Gastroesophageal sphincter (tissue), 4 donors: ENCODE results near the gene DBR1. TPM values are rescaled to one million over a fixed set of nuclear protein-coding genes. Genes with fewer than 3 reads are reported as not detected.

Experiments
- ATAC-seq: fragments of 150-250 bp; one replicate; pipeline ENCODE4 v1.9.1; 2016; ENCODE audit warnings: mild to moderate bottlenecking, moderate library complexity
- H3K27ac ChIP-seq, 4 donors: fragments of 200-600 bp; sonication (generic) in 3 of 4; 1 replicate in 3 of 4; 2 replicates in 1 of 4; pipeline ENCODE4 v1.5.1; 2016 to 2019
- H3K27me3 ChIP-seq: fragments of 200-600 bp; sonication (generic); one replicate; pipeline ENCODE4 v1.5.1; 2019
- H3K36me3 ChIP-seq, 2 donors: fragments of 200-600 bp; sonication (generic); one replicate each; pipeline ENCODE4 v1.5.1; 2019; ENCODE audit warnings: control low read depth in 1 of 2
- H3K4me1 ChIP-seq, 3 donors: fragments of 200-600 bp; sonication (generic); 1 replicate in 2 of 3; 2 replicates in 1 of 3; pipeline ENCODE4 v1.5.1; 2016 to 2019; ENCODE audit warnings: control low read depth in 2 of 3
- H3K4me3 ChIP-seq, 2 donors: fragments of 200-600 bp; sonication (generic); one replicate each; pipeline ENCODE4 v1.5.1; 2019; ENCODE audit warnings: mild to moderate bottlenecking in 1 of 2, moderate library complexity in 1 of 2
- H3K9me3 ChIP-seq, 3 donors: fragments of 200-600 bp; sonication (generic); one replicate each; pipeline ENCODE4 v1.5.1; 2017 to 2019; ENCODE audit warnings: control low read depth in 2 of 3
- CTCF ChIP-seq, 4 experiments: fragments of 200-600 bp in 2 of 4; fragments of 450-650 bp in 2 of 4; sonication (generic) in 1 of 4; IDR thresholded peaks; one replicate each; pipeline ENCODE4 v1.5.1; 2017 to 2019; ENCODE audit warnings: antibody characterized with exemption in 4 of 4, mild to moderate bottlenecking in 2 of 4, moderate library complexity in 2 of 4
- EP300 ChIP-seq: sonication (generic); formaldehyde crosslinking; IDR thresholded peaks from one replicate; pipeline ENCODE4 v1.6.1; 2017; ENCODE audit warnings: antibody characterized with exemption, mild to moderate bottlenecking
- POLR2A ChIP-seq, 2 donors: fragments of 450-650 bp; IDR thresholded peaks; one replicate each; pipeline ENCODE4 v1.6.1; 2017; ENCODE audit warnings: antibody characterized with exemption in 2 of 2, mild to moderate bottlenecking in 2 of 2, moderate library complexity in 1 of 2
- POLR2AphosphoS5 ChIP-seq: sonication (generic); formaldehyde crosslinking; IDR thresholded peaks from one replicate; pipeline ENCODE4 v1.6.1; 2017; ENCODE audit warnings: antibody characterized with exemption
- WGBS, 2 donors: methylation state at CpG; one replicate each; pipeline ENCODE4 v1.1.5; 2018; ENCODE audit warnings: low coverage in 1 of 2; 5-methylcytosine and 5-hydroxymethylcytosine counted together
- total RNA-seq, 4 donors: library from RNA; depleted of rRNA; stranded (reverse); fragments of >200 nt; gene quantifications; one replicate each; pipeline ENCODE4 v1.1.0, GENCODE V29; 2016

Gene DBR1
- total RNA-seq, 4 donors from 2014 or later = 11.2 to 16.4 (median 14.2) TPM

- H3K4me1 ChIP-seq = peaks cover 0 to 2% (median 0%) of the 10 kb centered on the region in 3 donors
- no peaks in the 10 kb centered on the region for H3K9me3 ChIP-seq
- whole genome bisulfite sequencing, 2 donors = 29 to 38% methylated on average over 2 to 5 of the region's 5 CpGs
- ATAC-seq = peak; percentile 65
- H3K27me3 ChIP-seq = no peaks in the 10 kb centered on the region
- TF ChIP-seq EP300 (no peak), POLR2AphosphoS5 (no peak)
- peak overlapping the region in 1 of 4 donors; percentile 31 for H3K27ac ChIP-seq
- no peaks in the 10 kb centered on the region for H3K36me3 ChIP-seq
- no peak overlapping the region for H3K4me3 ChIP-seq
Measured at GRCh38 chr3:138125548-138126221, 49.0 kb downstream of the DBR1 start.

GRCh38 chr3:138124706-138125355, 49.9 kb downstream of the DBR1 start:
- WGBS, 2 donors = 40 to 51% methylated on average over 3 to 4 of the region's 10 CpGs
- ATAC-seq = no peak
- Histone ChIP-seq H3K27ac (peak overlapping the region in 1 of 4 donors; percentile 6), H3K4me1 (peaks cover 0 to 2% (median 0%) of the 10 kb centered on the region in 3 donors), H3K27me3 (no peaks in the 10 kb centered on the region), H3K4me3 (no peak overlapping the region), H3K36me3 (no peaks in the 10 kb centered on the region), H3K9me3 (no peaks in the 10 kb centered on the region)
- no peak for TF ChIP-seq POLR2A (IDR thresholded peaks at IDR 0.05)
- no peak for TF ChIP-seq CTCF (IDR thresholded peaks at IDR 0.05)
- no peak for TF ChIP-seq EP300
- no peak for TF ChIP-seq POLR2AphosphoS5

- no peak overlapping the region for H3K27ac ChIP-seq
- TF ChIP-seq EP300 = no peak
- TF ChIP-seq POLR2A (IDR thresholded peaks at IDR 0.05) = no peak
- TF ChIP-seq POLR2AphosphoS5 = no peak
- TF ChIP-seq CTCF (IDR thresholded peaks at IDR 0.05) = no peak
- no peaks in the 10 kb centered on the region for H3K36me3 ChIP-seq
- no peak for ATAC-seq
- H3K4me1 ChIP-seq = peaks cover 0 to 2% (median 0%) of the 10 kb centered on the region in 3 donors
- no peaks in the 10 kb centered on the region for H3K27me3 ChIP-seq
- H3K9me3 ChIP-seq = no peaks in the 10 kb centered on the region
- WGBS, 2 donors = 80 to 97% methylated on average over 2 to 5 of the region's 6 CpGs
- no peak overlapping the region for H3K4me3 ChIP-seq
Measured at GRCh38 chr3:138124188-138124587, 50.5 kb downstream of the DBR1 start.

GRCh38 chr3:138119423-138119766, 55.3 kb downstream of the DBR1 start:
- Histone ChIP-seq H3K4me1 (peaks cover 0 to 16% (median 0%) of the 10 kb centered on the region in 3 donors), H3K4me3 (no peak overlapping the region), H3K9me3 (no peaks in the 10 kb centered on the region), H3K27me3 (no peaks in the 10 kb centered on the region), H3K36me3 (no peaks in the 10 kb centered on the region), H3K27ac (no peak overlapping the region)
- TF ChIP-seq POLR2A (IDR thresholded peaks at IDR 0.05) (no peak), CTCF (IDR thresholded peaks at IDR 0.05) (no peak), POLR2AphosphoS5 (no peak), EP300 (no peak)
- ATAC-seq = no peak
- 35 to 56% methylated on average over 2 to 4 of the region's 4 CpGs for WGBS, 2 donors

- Histone ChIP-seq H3K9me3 (no peaks in the 10 kb centered on the region), H3K4me1 (peaks cover 0 to 22% (median 0%) of the 10 kb centered on the region in 3 donors), H3K27me3 (no peaks in the 10 kb centered on the region), H3K36me3 (no peaks in the 10 kb centered on the region), H3K4me3 (no peak overlapping the region), H3K27ac (no peak overlapping the region)
- peak; percentile 49 for ATAC-seq
- TF ChIP-seq CTCF (IDR thresholded peaks at IDR 0.05) (peak; percentile 61 to 86 (median 65)), POLR2A (IDR thresholded peaks at IDR 0.05) (no peak), EP300 (no peak)
- 32 to 40% methylated on average over 1 to 5 of the region's 8 CpGs for WGBS, 2 donors
Measured at GRCh38 chr3:138118612-138119422, 55.9 kb downstream of the DBR1 start.
